Naive thymus-derived CD4-positive, alpha-beta T cell (primary cell): ENCODE measurements around the gene SIL1. TPM values are rescaled to one million over a fixed set of nuclear protein-coding genes. Genes with fewer than 3 reads are reported as not detected.
"Not testable (repeated sequence)": the region's sequence is repeated elsewhere in the genome, so short reads cannot be mapped to it uniquely, and the experiment has no call there.

ENCODE experiments used
- ATAC-seq: fragments of 150-1000 bp; cut with Tn5 transposase; 2 replicates; pipeline ENCODE4 v1.10.0; 2021; ENCODE audit warnings: mild to moderate bottlenecking, moderate library complexity
- CTCF ChIA-PET: fragments of 350-600 bp; sonication (Branson Sonifier 250); formaldehyde crosslinking; loops from one replicate; lab custom pipeline; 2021; ENCODE audit warnings: antibody characterized with exemption; lab: Charles Lee
- POLR2A ChIA-PET: fragments of 350-600 bp; sonication (Branson Sonifier 250); formaldehyde crosslinking; loops from one replicate; lab custom pipeline; 2021; ENCODE audit warnings: antibody characterized with exemption, inconsistent platforms; lab: Charles Lee
- DNase-seq, 9 donors: peaks; one replicate each; pipeline versions ENCODE4 v3.0.0 to v3.0.0-alpha.2; 2020 to 2022; ENCODE audit warnings: mixed read lengths in 1 of 9
- H3K27ac ChIP-seq: one replicate; pipeline ENCODE4 v1.7.0; 2013; ENCODE audit warnings: mild to moderate bottlenecking, low read depth, low read length, moderate library complexity
- H3K27me3 ChIP-seq, 2 donors: one replicate each; pipeline ENCODE4 v1.7.0; 2013; ENCODE audit warnings: low read length in 2 of 2, mild to moderate bottlenecking in 2 of 2, moderate library complexity in 2 of 2; ENCODE audit not compliant: control insufficient read depth in 2 of 2, insufficient read depth in 2 of 2
- H3K36me3 ChIP-seq, 3 experiments: 1 replicate in 2 of 3; 2 replicates in 1 of 3; pipeline ENCODE4 v1.7.0; 2013; ENCODE audit warnings: low read length in 3 of 3, mild to moderate bottlenecking in 3 of 3, moderate library complexity in 1 of 3; ENCODE audit not compliant: insufficient read depth in 3 of 3, control insufficient read depth in 2 of 3
- H3K4me1 ChIP-seq, 2 donors: one replicate each; pipeline ENCODE4 v1.7.0; 2013; ENCODE audit warnings: low read length in 2 of 2, mild to moderate bottlenecking in 2 of 2, moderate library complexity in 1 of 2; ENCODE audit not compliant: control insufficient read depth in 2 of 2, insufficient read depth in 2 of 2
- H3K4me3 ChIP-seq: 2 replicates; pipeline ENCODE4 v1.7.0; 2013; ENCODE audit warnings: mild to moderate bottlenecking, low read length
- H3K9me3 ChIP-seq, 3 experiments: 1 replicate in 2 of 3; 2 replicates in 1 of 3; pipeline ENCODE4 v1.7.0; 2013; ENCODE audit warnings: low read length in 3 of 3; ENCODE audit not compliant: control insufficient read depth in 2 of 3
- H3K27ac Mint-ChIP-seq, 9 donors: one replicate each; pipeline ENCODE4 v1.8.0; 2020 to 2022; ENCODE audit warnings: mixed read lengths in 9 of 9, mild to moderate bottlenecking in 8 of 9, moderate library complexity in 5 of 9, inconsistent platforms in 2 of 9
- H3K27me3 Mint-ChIP-seq, 5 donors: one replicate each; pipeline ENCODE4 v1.8.0; 2021 to 2022; ENCODE audit warnings: mixed read lengths in 5 of 5, mild to moderate bottlenecking in 1 of 5
- H3K36me3 Mint-ChIP-seq, 5 donors: one replicate each; pipeline ENCODE4 v1.8.0; 2020 to 2022; ENCODE audit warnings: mixed read lengths in 5 of 5, mild to moderate bottlenecking in 3 of 5, inconsistent platforms in 1 of 5
- H3K4me1 Mint-ChIP-seq, 7 donors: one replicate each; pipeline ENCODE4 v1.8.0; 2020 to 2022; ENCODE audit warnings: mixed read lengths in 7 of 7, mild to moderate bottlenecking in 3 of 7, inconsistent platforms in 1 of 7
- H3K4me3 Mint-ChIP-seq, 10 donors: one replicate each; pipeline ENCODE4 v1.8.0; 2020 to 2022; ENCODE audit warnings: mild to moderate bottlenecking in 10 of 10, mixed read lengths in 10 of 10, moderate library complexity in 6 of 10, inconsistent platforms in 2 of 10
- H3K9me3 Mint-ChIP-seq, 11 donors: one replicate each; pipeline ENCODE4 v1.8.0; 2020 to 2022; ENCODE audit warnings: mixed read lengths in 11 of 11, mild to moderate bottlenecking in 4 of 11, inconsistent platforms in 1 of 11, moderate library complexity in 1 of 11
- intact Hi-C, 2 donors: fragments of 100-400 bp; cut with micrococcal nuclease; formaldehyde crosslinking; loops; one replicate each; pipeline ENCODE4 v1.15.1; 2023
- polyA plus RNA-seq, 2 donors: library from polyadenylated mRNA; unstranded; fragments of 300-500 nt; fragmentation: Illumina TruSeq; gene quantifications; one replicate each; pipeline ENCODE4 v1.2.3, GENCODE V29; 2021
- total RNA-seq, 6 experiments: library from RNA in 5 of 6; stranded (reverse) in 5 of 6; gene quantifications; 1 replicate in 5 of 6; 2 replicates in 1 of 6; pipeline ENCODE4 v1.2.3 and lab custom pipeline; 2021 to 2026

SIL1 gene
- total and polyA plus RNA-seq, 7 experiments from 2014 or later = 10.6 to 27.1 (median 17.9) TPM

DNA sequence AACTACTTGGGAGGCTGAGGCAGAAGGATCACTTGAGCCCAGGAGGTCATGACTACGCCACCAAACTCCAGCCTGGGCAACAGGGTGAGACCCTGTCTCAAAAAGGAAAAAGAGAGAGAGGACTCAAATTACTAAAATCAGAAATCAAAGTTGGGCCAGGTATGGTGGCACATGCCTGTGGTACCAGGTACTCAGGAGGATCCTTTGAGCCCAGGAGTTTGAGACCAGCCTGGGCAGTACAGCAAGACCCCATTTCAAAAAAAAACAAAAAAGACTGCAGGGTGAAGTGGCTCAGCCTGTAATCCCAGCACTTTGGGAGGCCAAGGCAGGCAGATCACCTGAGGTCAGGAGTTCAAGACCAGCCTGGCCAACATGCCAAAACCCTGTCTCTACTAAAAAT is 23.8 kb downstream of the SIL1 start:
- ATAC-seq, H3K4me3 Mint-ChIP-seq, H3K27me3 ChIP-seq, H3K4me3 ChIP-seq, intact Hi-C loops, CTCF ChIA-PET, H3K27ac ChIP-seq, DNase-seq, POLR2A ChIA-PET, H3K27ac Mint-ChIP-seq, H3K27me3 Mint-ChIP-seq, H3K4me1 ChIP-seq, H3K36me3 ChIP-seq: not testable (repeated sequence)
- H3K36me3 Mint-ChIP-seq = peaks cover 7 to 32% (median 20%) of the 10 kb centered on the region in 5 donors
- H3K4me1 Mint-ChIP-seq = peaks cover 0 to 20% (median 17%) of the 10 kb centered on the region in 7 donors
- H3K9me3 ChIP-seq = peaks cover 0 to 14% (median 0%) of the 10 kb centered on the region in 3 experiments
- H3K9me3 Mint-ChIP-seq = peaks cover 0 to 22% (median 10%) of the 10 kb centered on the region in 11 donors

DNA sequence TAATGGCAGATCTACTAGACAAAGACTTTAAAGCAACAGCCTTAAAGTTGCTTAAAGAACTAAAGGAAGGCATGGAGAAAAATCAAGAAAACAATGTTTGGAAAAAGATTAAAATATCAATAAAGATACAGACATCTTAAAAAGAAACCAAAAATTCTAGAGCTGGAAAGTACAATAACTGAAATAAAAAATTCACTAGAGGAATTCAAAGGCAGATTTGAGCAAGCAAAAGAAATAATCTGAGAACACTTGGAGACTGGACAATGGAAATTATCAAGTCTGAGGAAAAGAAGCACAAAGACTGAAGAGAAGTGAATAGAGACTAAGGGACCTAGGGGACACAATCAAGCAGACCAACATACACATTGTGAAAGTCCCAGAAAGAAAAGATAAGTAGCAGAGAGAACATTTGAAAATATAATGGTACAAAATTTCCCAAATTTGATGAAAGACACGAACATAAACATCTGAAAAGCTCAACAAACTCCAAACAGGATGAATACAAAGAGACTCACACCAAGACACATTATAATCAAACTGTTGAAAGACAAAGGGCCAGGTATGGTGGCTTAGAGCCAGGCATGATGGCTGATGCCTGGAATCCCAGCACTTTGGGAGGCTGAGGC is 26.3 kb downstream of the SIL1 start:
- no peak overlapping the region for H3K4me3 Mint-ChIP-seq
- no peaks in the 10 kb centered on the region for H3K27me3 ChIP-seq
- ATAC-seq (no peak), DNase-seq (no peak)
- H3K36me3 ChIP-seq = no peaks in the 10 kb centered on the region
- peaks cover 0 to 22% (median 10%) of the 10 kb centered on the region in 11 donors for H3K9me3 Mint-ChIP-seq
- intact Hi-C loops = no loop called here
- H3K27me3 Mint-ChIP-seq = no peaks in the 10 kb centered on the region
- no peak overlapping the region for H3K4me3 ChIP-seq
- CTCF ChIA-PET = no interaction called here
- peaks cover 0 to 14% (median 0%) of the 10 kb centered on the region in 3 experiments for H3K9me3 ChIP-seq
- peaks cover 0 to 11% (median 6%) of the 10 kb centered on the region in 7 donors for H3K4me1 Mint-ChIP-seq
- H3K27ac ChIP-seq = no peak overlapping the region
- H3K4me1 ChIP-seq = no peaks in the 10 kb centered on the region
- POLR2A ChIA-PET = no interaction called here
- H3K36me3 Mint-ChIP-seq = peaks cover 7 to 23% (median 15%) of the 10 kb centered on the region in 5 donors
- no peak overlapping the region for H3K27ac Mint-ChIP-seq

DNA sequence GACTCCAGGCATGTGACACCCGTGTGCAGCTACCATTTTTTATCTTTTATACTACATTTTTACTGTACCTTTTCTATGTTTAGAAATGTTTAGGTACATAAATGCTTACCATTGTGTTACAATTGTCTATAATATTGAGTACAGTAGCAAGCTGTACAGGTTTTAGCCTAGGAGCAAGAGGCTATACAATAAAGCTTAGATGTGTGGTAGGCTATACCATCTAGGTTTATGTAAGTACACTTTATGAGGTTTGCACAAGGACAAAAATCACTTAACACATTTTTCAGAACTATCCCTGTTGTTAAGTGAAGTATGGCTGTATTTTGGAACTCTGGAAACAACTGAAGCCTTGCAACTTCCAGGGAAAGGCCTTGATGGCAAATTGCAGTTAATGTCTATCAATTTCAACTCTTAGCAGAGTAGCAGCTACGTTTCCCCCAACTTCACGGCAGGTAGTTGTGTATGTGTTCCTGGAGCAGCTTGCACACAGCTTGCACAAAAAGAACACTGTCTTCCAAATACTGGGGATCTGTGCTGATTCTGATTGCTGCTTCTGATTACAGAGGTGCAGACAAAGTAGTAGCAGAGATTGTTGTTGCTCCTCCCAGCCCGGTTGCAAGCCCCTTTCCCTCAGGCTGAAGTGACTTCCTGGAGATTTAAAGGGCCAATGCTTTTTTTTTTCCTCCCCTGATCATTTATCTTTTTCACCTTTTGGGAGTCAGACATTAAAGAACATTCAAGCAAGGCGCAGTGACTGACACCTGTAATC is 30.0 kb downstream of the SIL1 start:
- Histone ChIP-seq H3K36me3 (no peaks in the 10 kb centered on the region), H3K27me3 (no peaks in the 10 kb centered on the region), H3K4me3 (no peak overlapping the region), H3K9me3 (peaks cover 0 to 14% (median 0%) of the 10 kb centered on the region in 3 experiments), H3K4me1 (no peaks in the 10 kb centered on the region), H3K27ac (no peak overlapping the region)
- no peak overlapping the region for H3K4me3 Mint-ChIP-seq
- POLR2A ChIA-PET = no interaction called here
- H3K4me1 Mint-ChIP-seq = peaks cover 0 to 6% (median 6%) of the 10 kb centered on the region in 7 donors
- DNase-seq (no peak), ATAC-seq (no peak)
- peaks cover 5 to 14% (median 7%) of the 10 kb centered on the region in 5 donors for H3K36me3 Mint-ChIP-seq
- peak overlapping the region in 1 of 9 donors; percentile 34 for H3K27ac Mint-ChIP-seq
- peaks cover 0 to 17% (median 9%) of the 10 kb centered on the region in 11 donors for H3K9me3 Mint-ChIP-seq
- CTCF ChIA-PET = no interaction called here
- H3K27me3 Mint-ChIP-seq = no peaks in the 10 kb centered on the region
- intact Hi-C loops = no loop called here

GRCh38 chr5:139167533-139167932 is 30.6 kb downstream of the SIL1 start:
- Mint-ChIP-seq H3K27ac (no peak overlapping the region), H3K9me3 (peaks cover 0 to 11% (median 7%) of the 10 kb centered on the region in 11 donors), H3K27me3 (no peaks in the 10 kb centered on the region), H3K36me3 (peaks cover 5 to 12% (median 6%) of the 10 kb centered on the region in 5 donors), H3K4me3 (no peak overlapping the region), H3K4me1 (peaks cover 0 to 9% (median 6%) of the 10 kb centered on the region in 7 donors)
- POLR2A ChIA-PET = no interaction called here
- Histone ChIP-seq H3K27me3 (no peaks in the 10 kb centered on the region), H3K9me3 (peaks cover 0 to 10% (median 0%) of the 10 kb centered on the region in 3 experiments), H3K4me1 (no peaks in the 10 kb centered on the region), H3K4me3 (no peak overlapping the region), H3K36me3 (no peaks in the 10 kb centered on the region), H3K27ac (no peak overlapping the region)
- ATAC-seq (no peak), DNase-seq (no peak)
- CTCF ChIA-PET = no interaction called here
- intact Hi-C loops = no loop called here

- Histone ChIP-seq H3K4me3 (no peak overlapping the region), H3K4me1 (no peaks in the 10 kb centered on the region), H3K27me3 (no peaks in the 10 kb centered on the region), H3K36me3 (no peaks in the 10 kb centered on the region), H3K27ac (no peak overlapping the region), H3K9me3 (peaks cover 0 to 5% (median 0%) of the 10 kb centered on the region in 3 experiments)
- H3K4me3 Mint-ChIP-seq = no peak overlapping the region
- peaks cover 0 to 6% (median 5%) of the 10 kb centered on the region in 11 donors for H3K9me3 Mint-ChIP-seq
- POLR2A ChIA-PET = no interaction called here
- H3K27me3 Mint-ChIP-seq = no peaks in the 10 kb centered on the region
- H3K36me3 Mint-ChIP-seq = peaks cover 5 to 9% (median 5%) of the 10 kb centered on the region in 5 donors
- no peak for DNase-seq
- intact Hi-C loops = no loop called here
- H3K4me1 Mint-ChIP-seq = peaks cover 0 to 10% (median 6%) of the 10 kb centered on the region in 7 donors
- no peak overlapping the region for H3K27ac Mint-ChIP-seq
- ATAC-seq = no peak
- CTCF ChIA-PET = no interaction called here
Measured at GRCh38 chr5:139167063-139167462, 31.1 kb downstream of the SIL1 start.

DNA sequence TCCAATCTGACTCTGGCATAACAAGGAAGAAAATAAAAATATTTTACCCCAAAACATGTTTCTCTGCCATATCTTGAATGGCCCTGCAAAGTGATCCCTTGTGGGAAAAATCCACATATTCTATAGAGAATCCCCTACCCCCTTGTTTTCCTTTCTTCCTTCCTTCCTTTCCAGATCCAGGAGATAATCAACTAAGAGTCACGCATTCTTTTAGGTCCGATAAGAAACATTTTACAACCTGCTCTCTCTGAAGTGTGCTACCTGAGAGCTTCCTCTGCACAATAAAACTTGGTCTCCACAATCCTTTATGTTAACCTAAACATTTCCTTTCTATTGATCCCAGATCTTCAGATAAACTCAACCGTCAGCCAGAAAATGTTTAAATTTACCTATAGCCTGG is 33.3 kb downstream of the SIL1 start:
- intact Hi-C loops, H3K9me3 Mint-ChIP-seq, H3K27ac ChIP-seq, ATAC-seq, H3K4me3 Mint-ChIP-seq, POLR2A ChIA-PET, H3K27me3 ChIP-seq, H3K9me3 ChIP-seq, H3K36me3 ChIP-seq, H3K27me3 Mint-ChIP-seq, H3K36me3 Mint-ChIP-seq, H3K27ac Mint-ChIP-seq, H3K4me3 ChIP-seq, DNase-seq, CTCF ChIA-PET, H3K4me1 ChIP-seq: not testable (repeated sequence)
- H3K4me1 Mint-ChIP-seq = peaks cover 0 to 12% (median 6%) of the 10 kb centered on the region in 7 donors
